ENCODE measurements around the gene FAM184A. TPM values are rescaled to one million over a fixed set of nuclear protein-coding genes. Genes with fewer than 3 reads are reported as not detected.

Gene FAM184A
- total RNA-seq, 4 donors from 2014 or later = 0.40 to 1.0 (median 0.79) TPM

GRCh38 chr6:119077391-119077642 is 1.1 kb downstream of the FAM184A start:
- H3K27ac ChIP-seq = no peak overlapping the region
- H3K27me3 ChIP-seq = peaks cover 0 to 2% (median 0%) of the 10 kb centered on the region in 3 donors
- peaks cover 6 to 10% of the 10 kb centered on the region in 2 donors for H3K4me1 ChIP-seq
- in situ Hi-C loops (cut with MboI; ENCODE audit: low sequenced_read_pairs in 4 of 4) = no loop called here
- DNase-seq (no peak), ATAC-seq (no peak)
- no peak for TF ChIP-seq POLR2A (IDR thresholded peaks at IDR 0.05)
- TF ChIP-seq, protein P1, sequence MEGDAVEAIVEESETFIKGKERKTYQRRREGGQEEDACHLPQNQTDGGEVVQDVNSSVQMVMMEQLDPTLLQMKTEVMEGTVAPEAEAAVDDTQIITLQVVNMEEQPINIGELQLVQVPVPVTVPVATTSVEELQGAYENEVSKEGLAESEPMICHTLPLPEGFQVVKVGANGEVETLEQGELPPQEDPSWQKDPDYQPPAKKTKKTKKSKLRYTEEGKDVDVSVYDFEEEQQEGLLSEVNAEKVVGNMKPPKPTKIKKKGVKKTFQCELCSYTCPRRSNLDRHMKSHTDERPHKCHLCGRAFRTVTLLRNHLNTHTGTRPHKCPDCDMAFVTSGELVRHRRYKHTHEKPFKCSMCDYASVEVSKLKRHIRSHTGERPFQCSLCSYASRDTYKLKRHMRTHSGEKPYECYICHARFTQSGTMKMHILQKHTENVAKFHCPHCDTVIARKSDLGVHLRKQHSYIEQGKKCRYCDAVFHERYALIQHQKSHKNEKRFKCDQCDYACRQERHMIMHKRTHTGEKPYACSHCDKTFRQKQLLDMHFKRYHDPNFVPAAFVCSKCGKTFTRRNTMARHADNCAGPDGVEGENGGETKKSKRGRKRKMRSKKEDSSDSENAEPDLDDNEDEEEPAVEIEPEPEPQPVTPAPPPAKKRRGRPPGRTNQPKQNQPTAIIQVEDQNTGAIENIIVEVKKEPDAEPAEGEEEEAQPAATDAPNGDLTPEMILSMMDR (IDR thresholded peaks at IDR 0.05 in 4 of 5, conservative IDR thresholded peaks at IDR 0.05 in 1 of 5) = no peak
- H3K36me3 ChIP-seq = no peaks in the 10 kb centered on the region
- intact Hi-C loops (cut with DNase I; ENCODE audit: low total_unique reads) = no loop called here
- H3K4me3 ChIP-seq = peak overlapping the region; percentile 58 to 84 (median 61)
- H3K9me3 ChIP-seq = no peaks in the 10 kb centered on the region

- H3K9me3 ChIP-seq = no peaks in the 10 kb centered on the region
- intact Hi-C loops (cut with DNase I; ENCODE audit: low total_unique reads) = no loop called here
- no peak overlapping the region for H3K27ac ChIP-seq
- H3K27me3 ChIP-seq = peaks cover 0 to 2% (median 0%) of the 10 kb centered on the region in 3 donors
- TF ChIP-seq POLR2A (IDR thresholded peaks at IDR 0.05) = no peak
- TF ChIP-seq, protein P1 (IDR thresholded peaks at IDR 0.05 in 4 of 5, conservative IDR thresholded peaks at IDR 0.05 in 1 of 5) = no peak
- H3K4me3 ChIP-seq = peak overlapping the region in 3 of 4 donors; percentile 58 to 84 (median 64)
- peaks cover 6 to 10% of the 10 kb centered on the region in 2 donors for H3K4me1 ChIP-seq
- H3K36me3 ChIP-seq = no peaks in the 10 kb centered on the region
- DNase-seq (no peak), ATAC-seq (no peak)
- in situ Hi-C loops (cut with MboI; ENCODE audit: low sequenced_read_pairs in 4 of 4) = no loop called here
These were observed 1.7 kb downstream of the FAM184A start for GRCh38 chr6:119076576-119077390.

- no peak overlapping the region for H3K4me3 ChIP-seq
- H3K27ac ChIP-seq = no peak overlapping the region
- TF ChIP-seq, protein P1 (IDR thresholded peaks at IDR 0.05 in 4 of 5, conservative IDR thresholded peaks at IDR 0.05 in 1 of 5) = no peak
- TF ChIP-seq POLR2A (IDR thresholded peaks at IDR 0.05) = no peak
- H3K27me3 ChIP-seq = peaks cover 0 to 2% (median 0%) of the 10 kb centered on the region in 3 donors
- in situ Hi-C loops (cut with MboI; ENCODE audit: low sequenced_read_pairs in 4 of 4) (no loop called here), intact Hi-C loops (cut with DNase I; ENCODE audit: low total_unique reads) (no loop called here)
- H3K36me3 ChIP-seq = no peaks in the 10 kb centered on the region
- DNase-seq (no peak), ATAC-seq (no peak)
- peaks cover 6 to 10% of the 10 kb centered on the region in 2 donors for H3K4me1 ChIP-seq
- H3K9me3 ChIP-seq = no peaks in the 10 kb centered on the region
These were observed 2.3 kb downstream of the FAM184A start for GRCh38 chr6:119076173-119076572.

GRCh38 chr6:119075200-119075981 is 3.1 kb downstream of the FAM184A start:
- Histone ChIP-seq H3K27ac (no peak overlapping the region), H3K4me1 (peaks cover 6 to 10% of the 10 kb centered on the region in 2 donors), H3K27me3 (peaks cover 0 to 2% (median 0%) of the 10 kb centered on the region in 3 donors), H3K9me3 (no peaks in the 10 kb centered on the region), H3K4me3 (no peak overlapping the region), H3K36me3 (no peaks in the 10 kb centered on the region)
- ATAC-seq (no peak), DNase-seq (no peak)
- TF ChIP-seq POLR2A (IDR thresholded peaks at IDR 0.05) = no peak
- TF ChIP-seq, protein P1 (IDR thresholded peaks at IDR 0.05 in 4 of 5, conservative IDR thresholded peaks at IDR 0.05 in 1 of 5) = no peak
- in situ Hi-C loops (cut with MboI; ENCODE audit: low sequenced_read_pairs in 4 of 4) = no loop called here
- intact Hi-C loops (cut with DNase I; ENCODE audit: low total_unique reads) = no loop called here

Data from gastrocnemius medialis (tissue), 4 donors.